ENCODE results near the gene FKBP1A. TPM values are rescaled to one million over a fixed set of nuclear protein-coding genes. Genes with fewer than 3 reads are reported as not detected.
A peak's percentile ranks its signal among the peaks of the same experiment; 100 is the strongest.

The FKBP1A gene
- total and polyA plus RNA-seq, 2 donors from 2014 or later, result 220 to 260 TPM

DNA sequence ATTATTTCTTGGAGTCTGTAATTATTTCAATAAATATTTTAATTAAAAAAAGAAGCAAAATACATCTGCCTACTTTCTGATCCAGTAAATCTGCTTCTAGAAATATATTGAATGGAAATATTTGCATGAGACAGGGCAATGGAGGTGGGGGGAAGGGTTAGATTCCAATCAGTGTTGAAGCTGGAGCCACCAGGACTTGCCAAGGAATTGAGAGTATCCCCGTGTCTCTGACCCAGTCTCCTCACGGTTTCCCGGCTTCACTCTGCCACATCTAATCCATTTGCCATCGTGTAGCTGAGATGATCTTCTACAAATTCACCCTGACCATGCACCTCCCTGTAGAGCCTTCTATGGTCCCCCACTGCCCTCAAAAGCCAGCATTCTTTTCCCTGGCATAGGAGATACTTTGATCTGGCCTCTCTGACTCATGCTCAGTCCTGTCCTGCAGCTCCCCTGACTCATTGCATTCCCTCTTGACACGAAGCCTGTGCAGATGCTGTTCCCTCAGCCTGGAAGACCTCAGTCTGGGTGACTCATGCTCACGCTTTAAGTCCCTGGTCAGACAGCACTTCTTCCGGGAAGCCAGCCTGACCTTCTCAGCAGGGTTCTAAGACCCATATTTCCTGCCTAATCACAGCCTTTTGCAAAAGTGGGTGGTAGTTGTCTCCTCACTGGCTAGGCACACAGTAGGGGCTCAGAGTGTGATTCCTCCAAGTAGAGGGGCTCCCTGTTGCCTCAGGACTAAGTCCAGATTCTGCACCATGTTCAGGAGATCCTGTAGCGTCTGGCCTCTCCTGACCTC, 23.0 kb upstream of the FKBP1A start:
- Histone ChIP-seq H3K36me3 (ENCODE audit: control insufficient read depth in 2 of 3, insufficient read depth in 3 of 3, low read length in 3 of 3) (no peaks in the 10 kb centered on the region), H3K9me3 (ENCODE audit: control insufficient read depth in 2 of 3, insufficient read depth in 1 of 3, low read length in 3 of 3) (peaks cover 0 to 3% (median 0%) of the 10 kb centered on the region in 3 donors), H3K27ac (ENCODE audit: low read depth in 2 of 2, low read length in 2 of 2) (no peak overlapping the region), H3K27me3 (ENCODE audit: control insufficient read depth, insufficient read depth, low read length) (no peaks in the 10 kb centered on the region), H3K4me1 (ENCODE audit: control insufficient read depth in 2 of 3, insufficient read depth in 2 of 3, low read depth in 1 of 3, low read length in 3 of 3) (no peaks in the 10 kb centered on the region), H3K4me3 (ENCODE audit: low read length in 3 of 3) (no peak overlapping the region), H3K9ac (ENCODE audit: low read length in 3 of 3) (no peak overlapping the region)
- TF ChIP-seq CTCF (IDR thresholded peaks at IDR 0.05; ENCODE audit: borderline replicate concordance, extremely low read depth, insufficient read depth), result no peak
- intact Hi-C loops (cut with DNase I), result no loop called here
- FAIRE-seq (no peak), DNase-seq (no peak)

- FAIRE-seq, result no peak
- H3K4me3 ChIP-seq (ENCODE audit: low read length in 3 of 3), result no peak overlapping the region
Observed at GRCh38 chr20:1414982-1415381, 22.1 kb upstream of the FKBP1A start.

DNA sequence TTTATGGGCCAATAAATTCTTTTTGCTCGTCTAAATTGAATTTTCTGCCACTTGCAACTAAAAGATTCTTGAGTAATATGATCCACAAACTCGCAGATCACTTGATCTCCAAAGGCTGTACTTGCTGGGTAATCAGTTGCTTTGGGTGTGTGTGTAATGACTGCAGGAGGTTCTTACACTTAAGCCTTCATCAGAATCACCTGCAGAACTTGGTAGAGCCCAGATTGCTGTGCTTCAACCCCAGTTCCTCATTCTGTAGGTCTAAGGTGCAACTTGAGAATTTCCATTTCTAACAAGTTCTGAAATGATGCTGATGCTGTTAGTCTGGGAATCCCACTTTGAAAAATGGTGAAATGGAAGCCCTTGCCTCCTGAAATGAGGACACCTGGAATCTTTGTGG, 12.9 kb upstream of the FKBP1A start:
- no peaks in the 10 kb centered on the region for H3K36me3 ChIP-seq (ENCODE audit: control insufficient read depth in 2 of 3, insufficient read depth in 3 of 3, low read length in 3 of 3)
- no peak overlapping the region for H3K27ac ChIP-seq (ENCODE audit: low read depth in 2 of 2, low read length in 2 of 2)
- H3K9ac ChIP-seq (ENCODE audit: low read length in 3 of 3), result no peak overlapping the region
- no peak overlapping the region for H3K4me3 ChIP-seq (ENCODE audit: low read length in 3 of 3)
- H3K4me1 ChIP-seq (ENCODE audit: control insufficient read depth in 2 of 3, insufficient read depth in 2 of 3, low read depth in 1 of 3, low read length in 3 of 3), result no peaks in the 10 kb centered on the region
- TF ChIP-seq CTCF (IDR thresholded peaks at IDR 0.05; ENCODE audit: borderline replicate concordance, extremely low read depth, insufficient read depth), result no peak
- H3K9me3 ChIP-seq (ENCODE audit: control insufficient read depth in 2 of 3, insufficient read depth in 1 of 3, low read length in 3 of 3), result no peaks in the 10 kb centered on the region
- FAIRE-seq (no peak), DNase-seq (no peak)
- H3K27me3 ChIP-seq (ENCODE audit: control insufficient read depth, insufficient read depth, low read length), result no peaks in the 10 kb centered on the region
- intact Hi-C loops (cut with DNase I), result no loop called here

More at GRCh38 chr20:1414982-1415381, 22.1 kb upstream of the FKBP1A start:
- no peaks in the 10 kb centered on the region for H3K27me3 ChIP-seq (ENCODE audit: control insufficient read depth, insufficient read depth, low read length)
- no peaks in the 10 kb centered on the region for H3K9me3 ChIP-seq (ENCODE audit: control insufficient read depth in 2 of 3, insufficient read depth in 1 of 3, low read length in 3 of 3)
- peak in 1 of 5 donors; percentile 35 for DNase-seq
- intact Hi-C loops (cut with DNase I), result no loop called here
- no peak for TF ChIP-seq CTCF (IDR thresholded peaks at IDR 0.05; ENCODE audit: borderline replicate concordance, extremely low read depth, insufficient read depth)
- no peaks in the 10 kb centered on the region for H3K4me1 ChIP-seq (ENCODE audit: control insufficient read depth in 2 of 3, insufficient read depth in 2 of 3, low read depth in 1 of 3, low read length in 3 of 3)
- no peak overlapping the region for H3K27ac ChIP-seq (ENCODE audit: low read depth in 2 of 2, low read length in 2 of 2)
- no peak overlapping the region for H3K9ac ChIP-seq (ENCODE audit: low read length in 3 of 3)
- H3K36me3 ChIP-seq (ENCODE audit: control insufficient read depth in 2 of 3, insufficient read depth in 3 of 3, low read length in 3 of 3), result no peaks in the 10 kb centered on the region

All from kidney (tissue), 14 donors.